AG04449 (cell line): Measurements from ENCODE around the gene POP7.

Source experiments
- CTCF ChIA-PET: fragments of 350-600 bp; formaldehyde crosslinking; extraction: SDS; loops from one replicate; lab custom pipeline; 2021; ENCODE audit warnings: antibody characterized with exemption; lab: Yijun Ruan, JAX
- POLR2A ChIA-PET: fragments of 400-600, 350-600 bp; formaldehyde crosslinking; extraction: SDS; loops from one replicate; lab custom pipeline; 2020; ENCODE audit warnings: antibody characterized with exemption, inconsistent platforms; lab: Yijun Ruan, JAX
- DNase-seq: peaks from one replicate; pipeline ENCODE4 v3.0.0-alpha.2; 2010; ENCODE audit warnings: low read depth, low spot score
- H3K4me3 ChIP-seq: 2 replicates; pipeline ENCODE4 v1.5.1; 2011; ENCODE audit warnings: low read depth, mild to moderate bottlenecking, control low read depth, low read length
- CTCF ChIP-seq: IDR thresholded peaks from one replicate; pipeline ENCODE4 v1.5.1; 2011; ENCODE audit warnings: mild to moderate bottlenecking, moderate library complexity, low read length, control low read depth, inconsistent platforms; ENCODE audit not compliant: insufficient read depth; ENCODE audit errors: missing control alignments

Gene POP7

GRCh38 chr7:100689230-100690135, 16.4 kb upstream of the POP7 start:
- DNase-seq, result no peak
- no peak for TF ChIP-seq CTCF
- CTCF ChIA-PET, result interaction anchor here (0.6 to 8.2 kb wide), 14 partner anchors 9 to 224 kb away, joined by 3 to 180 read pairs (median 10); partner anchors contain the start of genes PCOLCE, POP7 and SLC12A9
- POLR2A ChIA-PET, result interaction anchor here (0.6 to 0.7 kb wide), 2 partner anchors 16 to 224 kb away, joined by 3 read pairs; no protein-coding TSS in a partner anchor
- no peak overlapping the region for H3K4me3 ChIP-seq

- peak overlapping the region; percentile 74 for H3K4me3 ChIP-seq
- no peak for DNase-seq
- CTCF ChIA-PET, result interaction anchor here (0.7 to 8.2 kb wide), 54 partner anchors 11 to 245 kb away, joined by 3 to 180 read pairs (median 6); partner anchors contain the start of genes AGFG2, EPHB4, FBXO24 and GNB2
- peak; percentile 88 for TF ChIP-seq CTCF
- POLR2A ChIA-PET, result interaction anchor here (0.6 to 4.1 kb wide), 5 partner anchors 14 to 670 kb away, joined by 3 to 17 read pairs (median 5); partner anchors contain the start of genes FBXO24, MOSPD3 and POP7
Measured at GRCh38 chr7:100691676-100692577, 14.0 kb upstream of the POP7 start.

GRCh38 chr7:100692578-100692961, 13.4 kb upstream of the POP7 start:
- ChIA-PET CTCF (interaction anchor here (0.7 to 8.2 kb wide), 35 partner anchors 10 to 255 kb away, joined by 3 to 180 read pairs (median 8); partner anchors contain the start of genes EPHB4, FBXO24, GNB2 and LRCH4), POLR2A (interaction anchor here (0.6 to 4.1 kb wide), 6 partner anchors 8 to 671 kb away, joined by 3 to 17 read pairs (median 6); partner anchors contain the start of genes FBXO24, MOSPD3 and POP7)
- no peak for DNase-seq
- peak overlapping the region; percentile 74 for H3K4me3 ChIP-seq
- no peak for TF ChIP-seq CTCF

- TF ChIP-seq CTCF, result no peak
- H3K4me3 ChIP-seq, result peak overlapping the region; percentile 74
- no peak for DNase-seq
- ChIA-PET CTCF (interaction anchor here (0.7 to 8.2 kb wide), 23 partner anchors 9 to 264 kb away, joined by 3 to 180 read pairs (median 11); partner anchors contain the start of genes FBXO24, LRCH4, MEPCE and MOSPD3), POLR2A (interaction anchor here (0.6 to 4.1 kb wide), 6 partner anchors 9 to 108 kb away, joined by 3 to 17 read pairs (median 6); partner anchors contain the start of genes FBXO24, MOSPD3 and POP7)
Measured at GRCh38 chr7:100693312-100694097, 12.4 kb upstream of the POP7 start.

- ChIA-PET POLR2A (interaction anchor here (0.6 to 4.1 kb wide), 2 partner anchors 11 to 109 kb away, joined by 3 to 17 read pairs; partner anchors contain the start of gene POP7), CTCF (interaction anchor here (4.4 to 8.2 kb wide), 3 partner anchors 8 to 158 kb away, joined by 30 to 180 read pairs (median 119); partner anchors contain the start of genes POP7 and SLC12A9)
- H3K4me3 ChIP-seq, result peak within 1 kb of the TSS; percentile 74
- no peak for TF ChIP-seq CTCF
- DNase-seq, result no peak
Measured at GRCh38 chr7:100694098-100694745, 11.7 kb upstream of the POP7 start, which contains the start of gene GIGYF1. TSS of gene GIGYF1 (minus strand) at chr7:100694250. CDS start at chr7:100688238, 6,012 bp downstream.
